ENCODE data around the gene TBC1D1.

The TBC1D1 gene

GRCh38 chr4:37960679-37961450 is 70.0 kb downstream of the TBC1D1 start:
- Histone ChIP-seq H4K20me1 (ENCODE audit: insufficient read depth, low read length) (no peaks in the 10 kb centered on the region), H3K79me2 (ENCODE audit: insufficient read depth, low read length) (no peaks in the 10 kb centered on the region), H3K4me2 (ENCODE audit: low read length) (no peak overlapping the region), H3K4me1 (ENCODE audit: insufficient read depth, low read length, severe bottlenecking) (peaks cover 19% of the 10 kb centered on the region), H3K9me3 (ENCODE audit: low read length) (0 out of 2 replicates have a peak, but pooled peaks cover 4% of the 10 kb centered on the region), H2AFZ (ENCODE audit: low read length) (no peak overlapping the region), H3K4me3 (ENCODE audit: low read depth, low read length, poor library complexity, severe bottlenecking) (no peak overlapping the region), H3K27me3 (ENCODE audit: insufficient read depth, low read length) (no peaks in the 10 kb centered on the region), H3K9ac (ENCODE audit: low read length) (no peak overlapping the region), H3F3A (ENCODE audit: insufficient read depth, low read length) (no peaks in the 10 kb centered on the region), H3K27ac (ENCODE audit: low read depth, low read length, poor library complexity, severe bottlenecking) (no peak overlapping the region), H3K9me2 (ENCODE audit: low read depth, low read length) (no peaks in the 10 kb centered on the region), H3K36me3 (ENCODE audit: insufficient read depth, low read length) (peaks cover 4% of the 10 kb centered on the region)
- TF ChIP-seq EZH2 (IDR thresholded peaks at IDR 0.05; ENCODE audit: borderline replicate concordance, low read length), result no peak

GRCh38 chr4:37964734-37965457 is 74.0 kb downstream of the TBC1D1 start:
- no peak for TF ChIP-seq EZH2 (IDR thresholded peaks at IDR 0.05; ENCODE audit: borderline replicate concordance, low read length)
- no peak for TF ChIP-seq CTCF (IDR thresholded peaks at IDR 0.05; ENCODE audit: low read length)
- no peaks in the 10 kb centered on the region for H3K9me2 ChIP-seq (ENCODE audit: low read depth, low read length)

GRCh38 chr4:37966044-37966443 is 75.2 kb downstream of the TBC1D1 start:
- H3K4me3 ChIP-seq (ENCODE audit: low read depth, low read length, poor library complexity, severe bottlenecking), result no peak overlapping the region
- H3K27ac ChIP-seq (ENCODE audit: low read depth, low read length, poor library complexity, severe bottlenecking), result no peak overlapping the region
- H3K9me2 ChIP-seq (ENCODE audit: low read depth, low read length), result no peaks in the 10 kb centered on the region
- no peaks in the 10 kb centered on the region for H3F3A ChIP-seq (ENCODE audit: insufficient read depth, low read length)
- no peak overlapping the region for H2AFZ ChIP-seq (ENCODE audit: low read length)
- no peak for TF ChIP-seq CTCF (IDR thresholded peaks at IDR 0.05; ENCODE audit: low read length)
- TF ChIP-seq EZH2 (IDR thresholded peaks at IDR 0.05; ENCODE audit: borderline replicate concordance, low read length), result no peak
- H3K9ac ChIP-seq (ENCODE audit: low read length), result no peak overlapping the region
- peaks cover 7% of the 10 kb centered on the region for H3K36me3 ChIP-seq (ENCODE audit: insufficient read depth, low read length)
- no peaks in the 10 kb centered on the region for H3K79me2 ChIP-seq (ENCODE audit: insufficient read depth, low read length)
- peaks cover 41% of the 10 kb centered on the region for H3K4me1 ChIP-seq (ENCODE audit: insufficient read depth, low read length, severe bottlenecking)
- no peaks in the 10 kb centered on the region for H4K20me1 ChIP-seq (ENCODE audit: insufficient read depth, low read length)
- no peak overlapping the region for H3K4me2 ChIP-seq (ENCODE audit: low read length)
- 0 out of 2 replicates have a peak, but pooled peaks cover 8% of the 10 kb centered on the region for H3K9me3 ChIP-seq (ENCODE audit: low read length)
- no peaks in the 10 kb centered on the region for H3K27me3 ChIP-seq (ENCODE audit: insufficient read depth, low read length)

More at GRCh38 chr4:37964734-37965457, 74.0 kb downstream of the TBC1D1 start:
- Histone ChIP-seq H3K4me1 (ENCODE audit: insufficient read depth, low read length, severe bottlenecking) (peaks cover 34% of the 10 kb centered on the region), H3K4me2 (ENCODE audit: low read length) (peak overlapping the region; percentile 5; the same call in 1 of the 2 replicates), H2AFZ (ENCODE audit: low read length) (no peak overlapping the region), H3F3A (ENCODE audit: insufficient read depth, low read length) (no peaks in the 10 kb centered on the region), H3K27ac (ENCODE audit: low read depth, low read length, poor library complexity, severe bottlenecking) (peak overlapping the region; percentile 41), H3K9ac (ENCODE audit: low read length) (no peak overlapping the region), H3K36me3 (ENCODE audit: insufficient read depth, low read length) (peaks cover 7% of the 10 kb centered on the region), H3K9me3 (ENCODE audit: low read length) (0 out of 2 replicates have a peak, but pooled peaks cover 4% of the 10 kb centered on the region), H3K79me2 (ENCODE audit: insufficient read depth, low read length) (no peaks in the 10 kb centered on the region), H3K4me3 (ENCODE audit: low read depth, low read length, poor library complexity, severe bottlenecking) (no peak overlapping the region), H4K20me1 (ENCODE audit: insufficient read depth, low read length) (no peaks in the 10 kb centered on the region), H3K27me3 (ENCODE audit: insufficient read depth, low read length) (no peaks in the 10 kb centered on the region)
